Right cardiac atrium (tissue), 5 donors: ENCODE measurements around the gene SLC12A3. TPM values are rescaled to one million over a fixed set of nuclear protein-coding genes. Genes with fewer than 3 reads are reported as not detected.

ENCODE experiments used
- ATAC-seq, 2 donors: fragments of 200-7000 bp; cut with Tn5 transposase; one replicate each; pipeline versions ENCODE4 v1.8.0 to v1.9.1; 2020; ENCODE audit warnings: moderate library complexity in 2 of 2, mild to moderate bottlenecking in 1 of 2
- DNase-seq, 3 donors: peaks; one replicate each; pipeline ENCODE4 v3.0.0-alpha.2; 2020
- H3K27ac ChIP-seq: one replicate; pipeline ENCODE4 v1.5.1; 2013; ENCODE audit warnings: mild to moderate bottlenecking, low read length, control low read depth, moderate library complexity
- H3K27me3 ChIP-seq: one replicate; pipeline ENCODE4 v1.6.1; 2013; ENCODE audit not compliant: control insufficient read depth, insufficient read depth
- H3K4me1 ChIP-seq: one replicate; pipeline ENCODE4 v1.6.1; 2013; ENCODE audit warnings: low read length; ENCODE audit not compliant: control insufficient read depth, insufficient read depth
- H3K4me3 ChIP-seq: one replicate; pipeline ENCODE4 v1.5.1; 2013; ENCODE audit warnings: low read length, control low read depth
- H3K9me3 ChIP-seq: one replicate; pipeline ENCODE4 v1.6.1; 2013; ENCODE audit warnings: low read length; ENCODE audit not compliant: control insufficient read depth
- WGBS: extraction: QIAGEN DNeasy Blood & Tissue Kit; methylation state at CpG from one replicate; pipeline ENCODE4 v1.1.7; 2013; 5-methylcytosine and 5-hydroxymethylcytosine counted together
- intact Hi-C, 4 donors: fragments of 100-400 bp; cut with DNase I; formaldehyde crosslinking; loops; one replicate each; pipeline versions ENCODE4 v1.11.0 to v1.14.0; 2022 to 2023
- polyA plus RNA-seq: library from polyadenylated mRNA; stranded (reverse); fragments of 200-250 nt; gene quantifications from one replicate; pipeline ENCODE4 v1.2.3, GENCODE V29; 2013
- total RNA-seq, 4 donors: library from RNA; stranded (reverse); fragmentation: NEBNext Ultra II Directional; extraction: Animal tissue kit (Norgen Biotek cat#: 25700); gene quantifications; one replicate each; pipeline ENCODE4 v1.2.1, GENCODE V29; 2021
- donor health status: healthy with polysubstance abuse.
- donor health status: DM: no; HTN: yes; CAD: no.
- donor health status: DM: no; HTN: no; CAD: no.
- donor health status: DM: no; HTN: yes; CAD: no; lungs with severe emphysema.
- donor health status: DM: yes; HTN: yes; CAD: no.

SLC12A3 gene
- total and polyA plus RNA-seq, 5 donors, result not detected

- intact Hi-C loops, result no loop called here
- Histone ChIP-seq H3K4me1 (no peaks in the 10 kb centered on the region), H3K9me3 (no peaks in the 10 kb centered on the region), H3K27ac (no peak overlapping the region), H3K27me3 (no peaks in the 10 kb centered on the region), H3K4me3 (no peak overlapping the region)
- ATAC-seq, result no peak
- WGBS, result 64% methylated on average over 4 of the region's 4 CpGs
- DNase-seq, result peak in 1 of 3 donors; percentile 18
These were observed 30.8 kb downstream of the SLC12A3 start for GRCh38 chr16:56895813-56896212.

- no peaks in the 10 kb centered on the region for H3K27me3 ChIP-seq
- 66% methylated on average over 3 of the region's 3 CpGs for WGBS
- intact Hi-C loops, result no loop called here
- peak in 2 of 3 donors; percentile 15 to 58 for DNase-seq
- H3K27ac ChIP-seq, result no peak overlapping the region
- ATAC-seq, result no peak
- no peaks in the 10 kb centered on the region for H3K9me3 ChIP-seq
- no peaks in the 10 kb centered on the region for H3K4me1 ChIP-seq
- no peak overlapping the region for H3K4me3 ChIP-seq
These were observed 31.2 kb downstream of the SLC12A3 start for GRCh38 chr16:56896244-56896643.

- ATAC-seq (no peak), DNase-seq (peak in 1 of 3 donors; percentile 9)
- H3K27ac ChIP-seq, result no peak overlapping the region
- H3K9me3 ChIP-seq, result no peaks in the 10 kb centered on the region
- H3K4me3 ChIP-seq, result no peak overlapping the region
- 79% methylated on average over 8 of the region's 8 CpGs for WGBS
- H3K4me1 ChIP-seq, result no peaks in the 10 kb centered on the region
- H3K27me3 ChIP-seq, result no peaks in the 10 kb centered on the region
- intact Hi-C loops, result no loop called here
These were observed 32.2 kb downstream of the SLC12A3 start for GRCh38 chr16:56897026-56897799.

GRCh38 chr16:56898847-56899246, 33.8 kb downstream of the SLC12A3 start:
- no peak overlapping the region for H3K27ac ChIP-seq
- no peaks in the 10 kb centered on the region for H3K27me3 ChIP-seq
- 93% methylated on average over 8 of the region's 8 CpGs for WGBS
- DNase-seq (no peak), ATAC-seq (no peak)
- H3K4me1 ChIP-seq, result no peaks in the 10 kb centered on the region
- H3K4me3 ChIP-seq, result no peak overlapping the region
- no peaks in the 10 kb centered on the region for H3K9me3 ChIP-seq
- intact Hi-C loops, result no loop called here

- Histone ChIP-seq H3K9me3 (no peaks in the 10 kb centered on the region), H3K4me1 (no peaks in the 10 kb centered on the region), H3K27me3 (no peaks in the 10 kb centered on the region), H3K4me3 (no peak overlapping the region), H3K27ac (no peak overlapping the region)
- ATAC-seq (no peak), DNase-seq (no peak)
- intact Hi-C loops, result no loop called here
- 92% methylated on average over 2 of the region's 2 CpGs for WGBS
These were observed 38.9 kb downstream of the SLC12A3 start for GRCh38 chr16:56903866-56904265.

- no peak overlapping the region for H3K27ac ChIP-seq
- DNase-seq, result no peak
These were observed 42.4 kb downstream of the SLC12A3 start for GRCh38 chr16:56907401-56907800.

GRCh38 chr16:56909527-56909979, 44.5 kb downstream of the SLC12A3 start:
- 63% methylated on average over 7 of the region's 7 CpGs for WGBS
- H3K27ac ChIP-seq, result no peak overlapping the region
- peak in 1 of 3 donors; percentile 28 for DNase-seq
- no peaks in the 10 kb centered on the region for H3K4me1 ChIP-seq
- no peaks in the 10 kb centered on the region for H3K27me3 ChIP-seq
- no peaks in the 10 kb centered on the region for H3K9me3 ChIP-seq
- H3K4me3 ChIP-seq, result no peak overlapping the region
- intact Hi-C loops, result no loop called here
- ATAC-seq, result no peak

More at GRCh38 chr16:56907401-56907800, 42.4 kb downstream of the SLC12A3 start:
- no peaks in the 10 kb centered on the region for H3K27me3 ChIP-seq
- no peaks in the 10 kb centered on the region for H3K4me1 ChIP-seq
- no peaks in the 10 kb centered on the region for H3K9me3 ChIP-seq
- WGBS, result 96% methylated on average over 3 of the region's 3 CpGs
- ATAC-seq, result no peak
- intact Hi-C loops, result no loop called here
- no peak overlapping the region for H3K4me3 ChIP-seq

- Histone ChIP-seq H3K27ac (no peak overlapping the region), H3K4me1 (no peaks in the 10 kb centered on the region), H3K9me3 (no peaks in the 10 kb centered on the region), H3K27me3 (no peaks in the 10 kb centered on the region), H3K4me3 (no peak overlapping the region)
- whole genome bisulfite sequencing, result 92% methylated on average over 5 of the region's 5 CpGs
- intact Hi-C loops, result no loop called here
- DNase-seq, result no peak
- ATAC-seq, result no peak
These were observed 45.1 kb downstream of the SLC12A3 start for GRCh38 chr16:56910112-56910511.

GRCh38 chr16:56910654-56911539, 45.9 kb downstream of the SLC12A3 start:
- 74% methylated on average over 12 of the region's 12 CpGs for WGBS
- intact Hi-C loops, result no loop called here
- Histone ChIP-seq H3K4me3 (no peak overlapping the region), H3K27me3 (no peaks in the 10 kb centered on the region), H3K4me1 (no peaks in the 10 kb centered on the region), H3K27ac (no peak overlapping the region), H3K9me3 (no peaks in the 10 kb centered on the region)
- DNase-seq (peak in 1 of 3 donors; percentile 40), ATAC-seq (peak; percentile 36 to 44)

- DNase-seq (peak; percentile 43 to 74 (median 74)), ATAC-seq (peak; percentile 61 to 71)
- H3K4me3 ChIP-seq, result no peak overlapping the region
- intact Hi-C loops, result no loop called here
- no peaks in the 10 kb centered on the region for H3K9me3 ChIP-seq
- no peaks in the 10 kb centered on the region for H3K4me1 ChIP-seq
- WGBS, result 36% methylated on average over 22 of the region's 22 CpGs
- H3K27ac ChIP-seq, result peak overlapping the region; percentile 31
- no peaks in the 10 kb centered on the region for H3K27me3 ChIP-seq
These were observed 47.0 kb downstream of the SLC12A3 start for GRCh38 chr16:56911771-56912571.
